ENCODE data around the gene ASCL5.
"Not testable (repeated sequence)": the region's sequence is repeated elsewhere in the genome, so short reads cannot be mapped to it uniquely, and the experiment has no call there.

ASCL5 gene

GRCh38 chr1:201126832-201127754 lies at the start of gene ASCL5:
TSS of gene ASCL5 (minus strand) at chr1:201127184. CDS start at chr1:201115372, 11,812 bp downstream.
- no peak for DNase-seq

DNA sequence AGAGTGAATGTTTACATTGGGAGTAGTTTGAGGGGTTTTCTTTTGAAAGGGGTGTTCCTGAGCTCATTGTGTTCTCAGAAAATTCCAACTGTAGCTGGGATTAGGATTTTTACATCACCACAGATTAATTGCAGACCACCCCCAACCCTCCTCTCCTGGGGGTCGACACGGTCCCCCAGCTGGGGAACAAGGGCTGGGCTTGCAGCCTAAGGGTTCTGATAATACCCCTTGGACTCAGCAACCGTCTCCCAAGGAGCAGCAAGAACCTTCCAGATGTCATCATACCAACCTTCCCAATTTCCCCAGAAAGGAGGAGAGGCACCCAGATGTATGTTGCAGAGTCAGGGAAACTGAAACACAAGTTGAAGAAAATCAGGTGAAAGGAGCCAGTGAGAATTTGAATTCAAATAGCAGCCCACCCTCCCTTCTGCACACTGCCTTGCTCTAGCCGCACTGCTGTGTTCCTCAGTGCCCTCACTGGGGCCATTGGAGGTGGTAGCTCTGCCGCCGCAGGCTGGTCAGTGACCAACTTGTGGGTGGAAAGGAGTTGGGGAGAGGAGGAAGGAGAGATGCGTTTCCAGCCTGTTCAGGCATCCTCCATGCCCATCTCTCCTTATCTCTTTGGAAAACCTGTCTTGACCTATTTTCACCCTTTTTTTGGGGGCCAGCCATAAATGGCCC lies 49.0 kb upstream of the ASCL5 start:
- no peak for DNase-seq

- no peak for DNase-seq
Observed at GRCh38 chr1:201173736-201174135, 46.8 kb upstream of the ASCL5 start.

DNA sequence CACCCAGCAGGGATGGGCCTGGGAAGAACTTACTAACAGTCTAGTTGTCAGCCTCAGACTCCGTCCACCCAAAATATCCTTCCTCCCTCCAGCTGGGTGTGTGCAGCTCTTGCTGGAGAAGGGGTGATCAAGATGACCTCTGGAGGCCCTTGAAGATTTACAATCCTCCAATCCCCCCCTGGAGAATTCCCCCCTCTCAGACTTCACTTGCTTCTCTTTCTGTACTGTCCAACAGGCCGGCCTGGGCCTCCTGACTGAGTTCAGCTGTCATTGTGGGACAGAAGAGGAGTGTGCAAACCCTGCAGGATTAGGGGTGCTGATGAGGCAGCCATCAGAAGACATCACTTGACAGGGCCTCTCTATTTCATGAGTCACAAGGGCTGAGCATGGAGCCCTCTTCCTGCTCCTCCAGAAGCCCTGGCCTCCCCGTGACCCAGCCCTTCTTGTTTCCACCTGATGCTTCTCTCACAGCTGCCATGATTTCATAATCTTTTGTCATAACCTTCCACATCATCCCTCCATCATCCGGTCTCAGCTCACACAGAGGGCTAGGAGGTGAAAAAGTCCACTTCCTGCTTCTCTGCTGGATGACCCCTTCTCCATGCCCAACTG lies 46.1 kb upstream of the ASCL5 start:
- DNase-seq = no peak

GRCh38 chr1:201172326-201172725 lies 45.3 kb upstream of the ASCL5 start:
- no peak for DNase-seq

DNA sequence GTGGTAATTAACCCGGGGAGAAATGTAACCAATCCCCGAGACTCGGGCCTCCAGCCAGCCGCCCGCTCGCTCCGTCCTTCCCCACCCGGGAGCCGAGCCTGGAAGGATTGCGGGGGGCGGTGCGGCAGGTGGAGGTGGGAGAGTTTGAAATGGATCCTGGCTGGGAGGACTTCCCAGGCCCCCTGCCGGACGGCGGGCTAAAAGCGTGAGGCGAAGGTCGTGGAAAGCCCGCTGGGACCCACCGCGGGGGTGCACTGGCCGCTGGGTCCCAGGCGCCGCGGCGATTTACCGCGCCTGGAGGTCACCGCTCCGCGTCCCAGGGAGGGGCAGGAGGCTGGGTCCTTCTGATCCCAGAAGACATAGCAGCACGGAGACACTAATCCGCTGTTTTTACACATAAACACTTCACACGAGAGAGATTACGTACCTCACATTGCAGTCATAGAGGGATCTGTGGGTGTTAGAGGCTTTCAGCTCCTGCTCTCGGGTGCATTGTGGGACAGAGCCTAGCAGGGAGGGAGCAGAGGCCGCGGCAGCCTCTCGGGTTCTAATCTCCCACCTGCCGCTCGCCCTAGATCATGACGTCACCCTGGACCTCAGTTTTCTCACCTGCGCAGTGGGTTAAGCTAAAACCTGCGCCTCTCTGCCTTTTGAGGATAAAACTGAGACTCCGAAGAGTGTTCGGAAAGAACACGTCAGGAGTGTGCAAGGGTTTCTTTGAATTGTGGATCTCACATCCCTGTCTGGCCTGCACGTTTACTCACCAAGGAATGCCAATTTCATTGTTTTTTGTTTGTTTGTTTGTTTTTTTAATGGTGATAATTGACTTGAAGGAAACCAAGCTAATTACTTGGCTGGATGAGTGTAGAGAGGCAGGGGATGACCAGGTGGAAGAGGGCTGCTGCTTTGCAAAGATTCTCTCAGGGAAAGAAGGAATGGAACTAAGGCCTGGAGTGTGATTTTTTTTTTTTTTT lies 44.4 kb upstream of the ASCL5 start:
- DNase-seq = peak; percentile 40 to 49

- DNase-seq = peak; percentile 55 to 60
Observed at GRCh38 chr1:201170533-201171062, 43.6 kb upstream of the ASCL5 start.

GRCh38 chr1:201169971-201170532 lies 43.1 kb upstream of the ASCL5 start:
- DNase-seq = no peak

GRCh38 chr1:201169203-201169602 lies 42.2 kb upstream of the ASCL5 start:
- DNase-seq = no peak

DNA sequence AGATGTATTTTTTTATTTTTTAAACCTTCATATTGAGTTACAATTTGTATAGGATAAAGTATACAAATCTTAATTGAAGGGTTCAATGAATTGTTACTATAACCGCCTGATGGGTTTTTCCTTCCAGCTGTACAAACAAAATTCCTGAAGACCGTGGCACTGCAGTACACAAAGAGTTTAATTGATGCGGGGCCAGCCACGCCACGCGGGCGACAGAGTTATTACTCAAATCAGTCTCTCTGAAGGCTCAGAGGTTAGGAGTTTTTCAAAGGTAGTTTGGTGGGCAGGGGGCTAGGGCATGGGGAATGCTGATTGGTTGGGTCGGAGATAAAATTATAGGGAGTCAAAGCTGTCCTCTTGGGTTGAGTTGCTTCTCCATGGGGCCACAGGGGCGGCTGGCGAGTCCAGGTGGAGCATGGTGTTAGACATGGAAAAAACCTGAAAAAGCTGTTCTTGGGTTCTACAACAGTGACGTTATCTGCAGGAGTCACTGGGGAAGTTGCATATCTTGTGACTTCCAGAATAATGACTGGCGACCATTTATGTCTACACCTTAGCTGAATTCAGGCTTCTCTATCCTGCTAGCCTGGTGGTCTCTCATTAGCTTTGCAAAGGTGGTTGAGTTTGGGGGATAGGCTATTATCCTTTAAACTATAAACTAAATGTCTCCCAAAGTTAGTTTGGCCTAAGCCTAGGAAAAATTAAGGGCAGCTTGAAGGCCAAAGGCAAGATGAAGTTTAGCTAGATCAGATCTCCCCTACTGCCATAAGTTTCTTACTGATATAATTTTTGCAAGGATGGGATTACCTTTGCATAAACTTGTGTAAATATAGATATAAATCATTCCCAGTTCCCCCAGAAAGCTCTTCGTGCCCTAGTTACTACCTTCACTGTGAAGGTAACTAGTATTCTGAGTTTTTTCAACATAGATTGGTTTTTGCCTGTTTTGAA lies 40.3 kb upstream of the ASCL5 start:
- no peak for DNase-seq

GRCh38 chr1:201164645-201165044 lies 37.7 kb upstream of the ASCL5 start:
- DNase-seq = no peak

GRCh38 chr1:201163707-201164106 lies 36.7 kb upstream of the ASCL5 start:
- no peak for DNase-seq

GRCh38 chr1:201163036-201163435 lies 36.1 kb upstream of the ASCL5 start:
- DNase-seq = not testable (repeated sequence)

DNA sequence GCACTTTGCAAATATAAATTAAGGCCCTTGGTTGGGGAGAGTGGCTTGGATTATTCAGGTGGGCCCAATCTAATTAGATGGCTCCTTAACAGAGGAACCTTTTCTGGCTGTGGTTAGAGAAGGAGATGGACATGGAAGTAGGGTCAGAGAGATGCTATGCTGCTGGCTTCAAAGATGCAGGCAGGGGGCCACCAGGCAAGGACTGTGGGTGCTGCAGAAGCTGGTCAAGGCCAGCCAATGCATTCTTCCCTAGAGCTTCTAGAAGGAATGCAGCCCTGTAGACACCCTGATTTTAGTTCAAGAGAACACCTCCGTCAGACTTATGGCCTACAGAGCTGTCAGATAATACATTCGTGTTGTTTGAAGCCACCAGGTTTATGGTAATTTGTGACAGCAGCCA lies 31.0 kb upstream of the ASCL5 start:
- no peak for DNase-seq

GRCh38 chr1:201156819-201157218 lies 29.8 kb upstream of the ASCL5 start:
- no peak for DNase-seq

DNA sequence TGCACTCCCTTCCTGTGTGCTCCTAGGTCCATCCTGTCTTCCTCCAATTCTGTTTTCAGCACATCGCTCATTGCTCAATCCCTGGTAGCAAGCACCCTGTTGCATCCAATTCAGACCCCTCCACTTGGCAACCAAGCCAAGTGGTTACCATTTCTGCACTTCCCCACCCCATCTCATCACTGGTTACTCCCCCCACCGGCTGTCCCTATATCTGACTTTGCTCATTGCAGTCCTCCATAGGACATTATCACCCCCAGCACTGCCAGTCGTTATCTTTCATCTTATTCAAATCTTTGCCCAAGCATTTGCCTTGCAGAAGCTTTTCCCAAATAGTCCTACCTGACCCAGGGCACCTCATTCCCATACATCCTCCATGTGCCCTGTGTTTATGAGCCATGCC lies 29.4 kb upstream of the ASCL5 start:
- no peak for DNase-seq

- DNase-seq = no peak
Observed at GRCh38 chr1:201155354-201155753, 28.4 kb upstream of the ASCL5 start.

DNA sequence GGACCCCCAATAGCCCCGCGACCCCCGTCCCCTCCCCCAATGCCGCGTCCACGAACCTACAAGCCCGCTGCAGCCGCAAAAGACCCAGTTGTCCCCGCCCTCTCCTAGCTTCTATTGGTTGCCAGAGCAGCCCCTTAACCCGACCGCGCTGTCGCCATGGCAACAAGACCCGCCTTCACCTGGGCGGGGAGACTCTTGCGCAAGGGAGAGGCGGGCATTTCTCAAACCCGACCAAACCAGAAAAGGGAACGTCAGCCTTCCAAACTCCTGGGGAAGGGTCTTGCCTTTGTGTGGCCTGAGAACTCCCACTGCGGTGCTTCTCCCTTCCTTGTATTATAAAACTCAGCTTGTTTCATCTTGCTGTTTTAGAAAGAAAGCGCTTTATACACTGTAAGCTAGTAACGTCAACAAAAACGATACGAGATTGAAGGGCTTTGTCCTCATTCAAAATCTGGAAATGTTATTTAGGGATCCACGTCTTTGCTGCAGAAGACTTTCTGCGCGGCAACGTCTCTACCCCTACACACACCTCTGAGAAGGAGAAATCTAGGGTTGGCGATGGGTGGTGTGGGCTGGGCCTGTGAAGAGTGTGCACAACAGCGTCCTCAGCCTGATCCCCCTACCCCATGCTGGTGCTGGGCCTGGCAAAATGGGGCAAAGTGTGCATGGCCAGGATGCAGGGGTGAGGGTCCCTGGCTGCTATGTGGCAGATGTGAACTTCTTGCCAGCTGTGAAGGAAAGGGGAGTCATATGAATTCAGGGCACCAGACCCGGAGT lies 27.6 kb upstream of the ASCL5 start, which contains the start of gene TMEM9:
Gene TMEM9 (minus strand): TSS at position 86 of the 777 bp plus-strand sequence. CDS start 551 bp downstream, outside the sequence.
- DNase-seq = peak; percentile 96 to 99

All from stimulated activated CD4-positive, alpha-beta T cell treated with anti-CD3 and anti-CD28 coated beads, Interleukin-4, amount 100 ng/mL, for 4 hours (primary cell).